ENCODE results near the gene SOX6. TPM values are rescaled to one million over a fixed set of nuclear protein-coding genes. Genes with fewer than 3 reads are reported as not detected.

SOX6 gene
- total and polyA plus RNA-seq, 2 experiments from 2014 or later: 0.03 to 0.66 TPM

- TF ChIP-seq, protein P1, sequence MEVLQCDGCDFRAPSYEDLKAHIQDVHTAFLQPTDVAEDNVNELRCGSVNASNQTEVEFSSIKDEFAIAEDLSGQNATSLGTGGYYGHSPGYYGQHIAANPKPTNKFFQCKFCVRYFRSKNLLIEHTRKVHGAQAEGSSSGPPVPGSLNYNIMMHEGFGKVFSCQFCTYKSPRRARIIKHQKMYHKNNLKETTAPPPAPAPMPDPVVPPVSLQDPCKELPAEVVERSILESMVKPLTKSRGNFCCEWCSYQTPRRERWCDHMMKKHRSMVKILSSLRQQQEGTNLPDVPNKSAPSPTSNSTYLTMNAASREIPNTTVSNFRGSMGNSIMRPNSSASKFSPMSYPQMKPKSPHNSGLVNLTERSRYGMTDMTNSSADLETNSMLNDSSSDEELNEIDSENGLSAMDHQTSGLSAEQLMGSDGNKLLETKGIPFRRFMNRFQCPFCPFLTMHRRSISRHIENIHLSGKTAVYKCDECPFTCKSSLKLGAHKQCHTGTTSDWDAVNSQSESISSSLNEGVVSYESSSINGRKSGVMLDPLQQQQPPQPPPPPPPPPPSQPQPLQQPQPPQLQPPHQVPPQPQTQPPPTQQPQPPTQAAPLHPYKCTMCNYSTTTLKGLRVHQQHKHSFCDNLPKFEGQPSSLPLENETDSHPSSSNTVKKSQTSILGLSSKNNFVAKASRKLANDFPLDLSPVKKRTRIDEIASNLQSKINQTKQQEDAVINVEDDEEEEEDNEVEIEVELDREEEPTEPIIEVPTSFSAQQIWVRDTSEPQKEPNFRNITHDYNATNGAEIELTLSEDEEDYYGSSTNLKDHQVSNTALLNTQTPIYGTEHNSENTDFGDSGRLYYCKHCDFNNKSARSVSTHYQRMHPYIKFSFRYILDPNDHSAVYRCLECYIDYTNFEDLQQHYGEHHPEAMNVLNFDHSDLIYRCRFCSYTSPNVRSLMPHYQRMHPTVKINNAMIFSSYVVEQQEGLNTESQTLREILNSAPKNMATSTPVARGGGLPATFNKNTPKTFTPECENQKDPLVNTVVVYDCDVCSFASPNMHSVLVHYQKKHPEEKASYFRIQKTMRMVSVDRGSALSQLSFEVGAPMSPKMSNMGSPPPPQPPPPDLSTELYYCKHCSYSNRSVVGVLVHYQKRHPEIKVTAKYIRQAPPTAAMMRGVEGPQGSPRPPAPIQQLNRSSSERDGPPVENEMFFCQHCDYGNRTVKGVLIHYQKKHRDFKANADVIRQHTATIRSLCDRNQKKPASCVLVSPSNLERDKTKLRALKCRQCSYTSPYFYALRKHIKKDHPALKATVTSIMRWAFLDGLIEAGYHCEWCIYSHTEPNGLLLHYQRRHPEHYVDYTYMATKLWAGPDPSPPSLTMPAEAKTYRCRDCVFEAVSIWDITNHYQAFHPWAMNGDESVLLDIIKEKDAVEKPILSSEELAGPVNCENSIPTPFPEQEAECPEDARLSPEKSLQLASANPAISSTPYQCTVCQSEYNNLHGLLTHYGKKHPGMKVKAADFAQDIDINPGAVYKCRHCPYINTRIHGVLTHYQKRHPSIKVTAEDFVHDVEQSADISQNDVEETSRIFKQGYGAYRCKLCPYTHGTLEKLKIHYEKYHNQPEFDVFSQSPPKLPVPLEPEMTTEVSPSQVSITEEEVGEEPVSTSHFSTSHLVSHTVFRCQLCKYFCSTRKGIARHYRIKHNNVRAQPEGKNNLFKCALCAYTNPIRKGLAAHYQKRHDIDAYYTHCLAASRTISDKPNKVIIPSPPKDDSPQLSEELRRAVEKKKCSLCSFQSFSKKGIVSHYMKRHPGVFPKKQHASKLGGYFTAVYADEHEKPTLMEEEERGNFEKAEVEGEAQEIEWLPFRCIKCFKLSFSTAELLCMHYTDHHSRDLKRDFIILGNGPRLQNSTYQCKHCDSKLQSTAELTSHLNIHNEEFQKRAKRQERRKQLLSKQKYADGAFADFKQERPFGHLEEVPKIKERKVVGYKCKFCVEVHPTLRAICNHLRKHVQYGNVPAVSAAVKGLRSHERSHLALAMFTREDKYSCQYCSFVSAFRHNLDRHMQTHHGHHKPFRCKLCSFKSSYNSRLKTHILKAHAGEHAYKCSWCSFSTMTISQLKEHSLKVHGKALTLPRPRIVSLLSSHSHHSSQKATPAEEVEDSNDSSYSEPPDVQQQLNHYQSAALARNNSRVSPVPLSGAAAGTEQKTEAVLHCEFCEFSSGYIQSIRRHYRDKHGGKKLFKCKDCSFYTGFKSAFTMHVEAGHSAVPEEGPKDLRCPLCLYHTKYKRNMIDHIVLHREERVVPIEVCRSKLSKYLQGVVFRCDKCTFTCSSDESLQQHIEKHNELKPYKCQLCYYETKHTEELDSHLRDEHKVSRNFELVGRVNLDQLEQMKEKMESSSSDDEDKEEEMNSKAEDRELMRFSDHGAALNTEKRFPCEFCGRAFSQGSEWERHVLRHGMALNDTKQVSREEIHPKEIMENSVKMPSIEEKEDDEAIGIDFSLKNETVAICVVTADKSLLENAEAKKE (CRISPR knock-in tag; IDR thresholded peaks at IDR 0.05): no peak
- TF ChIP-seq NANOG (IDR thresholded peaks at IDR 0.05; ENCODE audit: borderline replicate concordance): no peak
These were observed 18.7 kb downstream of the SOX6 start (continued) for GRCh38 chr11:16337421-16338213.

DNA sequence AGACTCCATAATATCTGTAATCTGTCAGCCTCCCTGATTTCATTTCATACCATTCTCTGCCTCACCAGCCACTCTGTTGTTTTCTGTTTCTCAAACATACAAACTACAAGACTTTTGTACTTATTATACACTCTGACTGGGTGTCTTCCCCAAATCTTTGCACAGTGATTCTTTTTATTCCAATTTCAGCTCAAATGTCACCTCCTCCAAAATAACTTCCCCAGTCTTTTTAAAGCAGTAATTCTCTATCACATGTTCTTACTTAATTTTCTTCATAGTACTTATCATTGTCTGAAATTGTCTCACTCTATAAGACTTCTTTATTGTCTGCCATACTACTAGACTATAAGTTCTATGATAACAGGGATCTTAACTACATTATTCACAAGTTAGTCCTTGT lies 19.6 kb downstream of the SOX6 start:
- DNase-seq (ENCODE audit: low spot score) (no peak), ATAC-seq (no peak)
- Histone ChIP-seq H2AFZ (no peak overlapping the region), H3K9me2 (ENCODE audit: insufficient read depth) (no peaks in the 10 kb centered on the region), H3K27me3 (ENCODE audit: insufficient read depth) (no peaks in the 10 kb centered on the region), H3K27ac (ENCODE audit: low read depth) (no peak overlapping the region), H3K4me2 (no peak overlapping the region), H3K4me1 (ENCODE audit: insufficient read depth) (no peaks in the 10 kb centered on the region), H4K20me1 (replicated peaks; ENCODE audit: insufficient read depth) (no peaks in the 10 kb centered on the region), H3K36me3 (ENCODE audit: insufficient read depth) (no peaks in the 10 kb centered on the region), H3K79me2 (replicated peaks; ENCODE audit: insufficient read depth) (no peaks in the 10 kb centered on the region), H3F3A (replicated peaks; ENCODE audit: low read depth) (no peaks in the 10 kb centered on the region), H3K4me3 (no peak overlapping the region)
- Mint-ChIP-seq H3K4me1 (no peaks in the 10 kb centered on the region), H3K27ac (no peak overlapping the region), H3K4me3 (no peak overlapping the region), H3K9me3 (no peaks in the 10 kb centered on the region), H3K27me3 (ENCODE audit: insufficient read depth, low read depth, poor library complexity) (no peaks in the 10 kb centered on the region), H3K36me3 (ENCODE audit: low read depth) (no peaks in the 10 kb centered on the region)
- TF ChIP-seq, protein P1 (CRISPR knock-in tag; IDR thresholded peaks at IDR 0.05): no peak
- no peak for TF ChIP-seq JUNB (IDR thresholded peaks at IDR 0.05; ENCODE audit: unreplicated experiment)
- TF ChIP-seq POLR2AphosphoS5 (IDR thresholded peaks at IDR 0.05; ENCODE audit: low read depth): no peak
- no peak for TF ChIP-seq ZNF114 (CRISPR knock-in tag; IDR thresholded peaks at IDR 0.05)
- no peak for TF ChIP-seq CTCF (conservative IDR thresholded peaks at IDR 0.05; ENCODE audit: low read depth in 2 of 2)
- TF ChIP-seq ZNF331 (CRISPR knock-in tag; IDR thresholded peaks at IDR 0.05; ENCODE audit: low read depth): no peak

All from GM23338 (cell line).